ENCODE data around the gene RIGI.
"Not testable (repeated sequence)": the region's sequence is repeated elsewhere in the genome, so short reads cannot be mapped to it uniquely, and the experiment has no call there.

The RIGI gene

DNA sequence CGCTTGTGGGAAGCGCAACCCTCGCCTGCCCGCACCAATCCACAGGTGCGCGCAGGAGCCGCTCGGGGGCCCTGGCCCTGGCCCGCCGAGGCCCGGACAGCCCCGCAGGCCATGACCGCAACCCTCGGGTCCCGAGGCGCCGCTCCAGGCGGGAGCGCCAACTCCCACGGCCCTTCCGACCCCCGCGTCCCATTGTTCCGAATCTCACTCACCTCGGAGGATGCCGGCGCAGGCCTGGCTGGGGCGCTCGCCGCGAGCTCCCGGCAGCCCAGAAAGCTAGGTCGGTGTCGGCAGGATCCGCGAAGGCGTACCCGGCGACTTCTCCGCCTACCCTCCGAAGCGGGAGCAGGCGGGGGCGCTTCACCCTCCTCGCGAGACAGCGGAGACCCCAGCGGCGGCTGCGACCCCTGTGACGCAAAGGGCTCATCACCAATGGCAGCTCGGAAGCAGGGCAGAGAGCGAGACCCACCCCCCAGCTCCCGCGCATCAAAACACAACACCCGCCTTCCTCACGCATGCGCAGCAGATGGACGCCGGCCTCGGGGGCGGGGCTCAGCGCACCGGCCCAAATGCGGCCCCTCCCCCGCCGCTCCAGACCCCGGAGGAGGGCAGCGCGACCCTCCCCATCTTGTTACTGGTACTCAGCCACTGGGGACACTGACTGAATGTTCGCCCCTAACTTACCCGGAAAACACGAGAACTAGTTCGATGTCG lies 24.7 kb upstream of the RIGI start:
- no peak for TF ChIP-seq ISL1 (CRISPR knock-in tag; IDR thresholded peaks at IDR 0.05)
- no peak for TF ChIP-seq OSR1 (CRISPR knock-in tag; IDR thresholded peaks at IDR 0.05)
- TF ChIP-seq, protein P1, sequence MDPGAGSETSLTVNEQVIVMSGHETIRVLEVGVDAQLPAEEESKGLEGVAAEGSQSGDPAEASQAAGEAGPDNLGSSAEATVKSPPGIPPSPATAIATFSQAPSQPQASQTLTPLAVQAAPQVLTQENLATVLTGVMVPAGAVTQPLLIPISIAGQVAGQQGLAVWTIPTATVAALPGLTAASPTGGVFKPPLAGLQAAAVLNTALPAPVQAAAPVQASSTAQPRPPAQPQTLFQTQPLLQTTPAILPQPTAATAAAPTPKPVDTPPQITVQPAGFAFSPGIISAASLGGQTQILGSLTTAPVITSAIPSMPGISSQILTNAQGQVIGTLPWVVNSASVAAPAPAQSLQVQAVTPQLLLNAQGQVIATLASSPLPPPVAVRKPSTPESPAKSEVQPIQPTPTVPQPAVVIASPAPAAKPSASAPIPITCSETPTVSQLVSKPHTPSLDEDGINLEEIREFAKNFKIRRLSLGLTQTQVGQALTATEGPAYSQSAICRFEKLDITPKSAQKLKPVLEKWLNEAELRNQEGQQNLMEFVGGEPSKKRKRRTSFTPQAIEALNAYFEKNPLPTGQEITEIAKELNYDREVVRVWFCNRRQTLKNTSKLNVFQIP (CRISPR knock-in tag; IDR thresholded peaks at IDR 0.05; ENCODE audit: borderline replicate concordance, low read depth) = no peak
- TF ChIP-seq CREB5 (CRISPR knock-in tag; IDR thresholded peaks at IDR 0.05; ENCODE audit: low read depth) = no peak
- TF ChIP-seq TSHZ2 (CRISPR knock-in tag; IDR thresholded peaks at IDR 0.05) = no peak
- no peak for TF ChIP-seq ZFP3 (CRISPR knock-in tag; IDR thresholded peaks at IDR 0.05)
- no peak for TF ChIP-seq GLIS3 (CRISPR knock-in tag; IDR thresholded peaks at IDR 0.05)
- no peak for TF ChIP-seq SNAI2 (CRISPR knock-in tag; IDR thresholded peaks at IDR 0.05)
- ATAC-seq = peak; percentile 77

DNA sequence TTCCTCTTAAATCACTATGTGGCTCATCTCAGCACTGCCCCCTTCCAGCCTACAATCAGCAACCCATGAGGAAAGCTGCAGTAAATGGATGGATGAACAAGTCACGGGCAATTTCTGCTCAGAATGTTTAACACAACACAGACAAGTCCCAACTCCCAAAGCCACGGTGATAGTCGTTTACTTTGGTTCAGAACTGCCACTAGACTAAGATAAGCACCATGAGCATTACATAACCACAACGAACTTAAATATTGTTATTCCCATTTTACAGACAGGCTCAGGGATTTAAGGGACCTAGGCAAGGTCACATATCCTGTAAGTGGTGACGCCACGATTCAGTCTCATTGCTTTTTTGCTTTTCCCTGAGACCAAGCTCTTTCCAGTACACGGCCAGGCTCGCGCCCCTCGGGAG lies 24.2 kb upstream of the RIGI start:
- TF ChIP-seq OSR1 (CRISPR knock-in tag; IDR thresholded peaks at IDR 0.05) (no peak), ZFP30 (CRISPR knock-in tag; IDR thresholded peaks at IDR 0.05) (no peak), ISL1 (CRISPR knock-in tag; IDR thresholded peaks at IDR 0.05) (no peak), TSHZ2 (CRISPR knock-in tag; IDR thresholded peaks at IDR 0.05) (no peak), PATZ1 (CRISPR knock-in tag; IDR thresholded peaks at IDR 0.05; ENCODE audit: borderline replicate concordance) (no peak), GLIS3 (CRISPR knock-in tag; IDR thresholded peaks at IDR 0.05) (no peak), RARB (CRISPR knock-in tag; IDR thresholded peaks at IDR 0.05) (no peak), ARNTL (CRISPR knock-in tag; IDR thresholded peaks at IDR 0.05; ENCODE audit: borderline replicate concordance, low read depth) (no peak), CSDC2 (CRISPR knock-in tag; IDR thresholded peaks at IDR 0.05) (no peak), ZFP3 (CRISPR knock-in tag; IDR thresholded peaks at IDR 0.05) (no peak)
- TF ChIP-seq, protein P1 (CRISPR knock-in tag; IDR thresholded peaks at IDR 0.05; ENCODE audit: borderline replicate concordance, low read depth) = no peak
- ATAC-seq = peak; percentile 10; the same call in 2 of the 3 replicates

DNA sequence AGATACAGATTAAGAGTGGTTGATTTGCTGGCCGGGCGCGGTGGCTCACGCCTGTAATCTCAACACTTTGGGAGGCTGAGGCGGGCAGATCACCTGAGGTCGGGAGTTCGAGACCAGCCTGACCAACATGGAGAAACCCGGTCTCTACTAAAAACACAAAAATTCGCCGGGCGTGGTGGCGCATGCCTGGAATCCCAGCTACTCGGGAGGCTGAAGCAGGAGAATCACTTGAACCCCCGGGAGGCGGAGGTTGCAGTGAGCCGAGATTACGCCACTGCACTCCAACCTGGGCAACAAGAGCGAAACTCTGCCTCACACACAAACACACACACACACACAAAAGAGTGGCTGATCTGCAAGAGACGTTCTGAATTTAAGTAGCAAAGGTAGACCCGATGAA lies 22.2 kb upstream of the RIGI start:
- not testable (repeated sequence) for ATAC-seq

Data from SK-N-SH treated with all-trans-retinoic acid at 6 μM for 48 hours (cell line).